GM23338 (cell line): Measurements from ENCODE around the gene FNDC8. TPM values are rescaled to one million over a fixed set of nuclear protein-coding genes. Genes with fewer than 3 reads are reported as not detected.
A peak's percentile ranks its signal among the peaks of the same experiment; 100 is the strongest.

Experiments used
- ATAC-seq: fragments of 200-7000 bp; cut with Tn5 transposase; 3 replicates; pipeline ENCODE4 v1.9.1; 2020
- DNase-seq: peaks from one replicate; pipeline ENCODE4 v3.0.0-alpha.2; 2015; ENCODE audit warnings: low spot score
- H2AFZ ChIP-seq: fragments of 200-600 bp; sonication (generic); 2 replicates; pipeline ENCODE4 v1.8.0; 2016; ENCODE audit warnings: antibody characterized with exemption, mild to moderate bottlenecking, moderate library complexity
- H3F3A ChIP-seq: fragments of 200-600 bp; sonication (generic); replicated peaks from 2 replicates; pipeline ENCODE4 v1.8.0; 2017; ENCODE audit warnings: antibody characterized with exemption, mixed run types, low read depth
- H3K27ac ChIP-seq: fragments of 200-600 bp; sonication (generic); 2 replicates; pipeline ENCODE4 v1.6.1; 2016; ENCODE audit warnings: low read depth
- H3K27me3 ChIP-seq: fragments of 200-600 bp; sonication (generic); 2 replicates; pipeline ENCODE4 v1.8.0; 2016; ENCODE audit warnings: mild to moderate bottlenecking, mixed run types, moderate library complexity; ENCODE audit not compliant: insufficient read depth
- H3K36me3 ChIP-seq: fragments of 200-600 bp; sonication (generic); 2 replicates; pipeline ENCODE4 v1.8.0; 2016; ENCODE audit warnings: mild to moderate bottlenecking; ENCODE audit not compliant: insufficient read depth
- H3K4me1 ChIP-seq: fragments of 200-600 bp; sonication (generic); 2 replicates; pipeline ENCODE4 v1.8.0; 2016; ENCODE audit warnings: mild to moderate bottlenecking, moderate library complexity; ENCODE audit not compliant: insufficient read depth
- H3K4me2 ChIP-seq: fragments of 200-600 bp; sonication (generic); 2 replicates; pipeline ENCODE4 v1.7.1; 2017; ENCODE audit warnings: mixed run types
- H3K4me3 ChIP-seq: fragments of 200-600 bp; sonication (generic); 2 replicates; pipeline ENCODE4 v1.6.1; 2016; ENCODE audit warnings: mixed run types
- H3K79me2 ChIP-seq: fragments of 200-600 bp; sonication (generic); replicated peaks from 2 replicates; pipeline ENCODE4 v1.8.0; 2017; ENCODE audit warnings: mild to moderate bottlenecking; ENCODE audit not compliant: insufficient read depth
- H3K9me2 ChIP-seq: fragments of 200-600 bp; sonication (generic); 2 replicates; pipeline ENCODE4 v1.8.0; 2017; ENCODE audit not compliant: insufficient read depth
- H4K20me1 ChIP-seq: fragments of 200-600 bp; sonication (generic); replicated peaks from 2 replicates; pipeline ENCODE4 v1.8.0; 2017; ENCODE audit warnings: mild to moderate bottlenecking; ENCODE audit not compliant: insufficient read depth
- H3K27ac Mint-ChIP-seq: 2 replicates; pipeline ENCODE4 v1.8.0; 2020; ENCODE audit warnings: inconsistent platforms, mild to moderate bottlenecking, moderate library complexity, mixed read lengths
- H3K27me3 Mint-ChIP-seq: 3 replicates; pipeline ENCODE4 v1.8.0; 2022; ENCODE audit warnings: low read depth, mild to moderate bottlenecking, moderate library complexity, mixed read lengths, inconsistent platforms; ENCODE audit not compliant: insufficient read depth, poor library complexity
- H3K36me3 Mint-ChIP-seq: 3 replicates; pipeline ENCODE4 v1.8.0; 2021; ENCODE audit warnings: low read depth, mild to moderate bottlenecking, inconsistent platforms, moderate library complexity, mixed read lengths
- H3K4me1 Mint-ChIP-seq: 3 replicates; pipeline ENCODE4 v1.8.0; 2020; ENCODE audit warnings: mild to moderate bottlenecking, inconsistent platforms, mixed read lengths
- H3K4me3 Mint-ChIP-seq: 3 replicates; pipeline ENCODE4 v1.8.0; 2021; ENCODE audit warnings: moderate library complexity, mild to moderate bottlenecking, inconsistent platforms, mixed read lengths
- H3K9me3 Mint-ChIP-seq: 3 replicates; pipeline ENCODE4 v1.8.0; 2020; ENCODE audit warnings: moderate library complexity, mild to moderate bottlenecking, inconsistent platforms, mixed read lengths
- CREB1 ChIP-seq: fragments of 250-450 bp; sonication (Bioruptor Pico); IDR thresholded peaks from 2 replicates; pipeline ENCODE4 v1.5.0; 2020; ENCODE audit warnings: low read depth, mild to moderate bottlenecking, moderate library complexity
- EZH2 ChIP-seq: fragments of 200-600 bp; sonication (generic); IDR thresholded peaks from one replicate; pipeline ENCODE4 v1.8.0; 2017; ENCODE audit warnings: antibody characterized with exemption, mild to moderate bottlenecking, low read depth; ENCODE audit not compliant: unreplicated experiment
- EZH2phosphoT487 ChIP-seq: fragments of 200-600 bp; sonication (generic); IDR thresholded peaks from one replicate; pipeline ENCODE4 v1.8.1; 2018; ENCODE audit warnings: antibody characterized with exemption; ENCODE audit not compliant: unreplicated experiment
- JUNB ChIP-seq: IDR thresholded peaks from one replicate; pipeline ENCODE4 v1.6.1; 2016; ENCODE audit warnings: antibody characterized with exemption; ENCODE audit not compliant: unreplicated experiment
- NANOG ChIP-seq: IDR thresholded peaks from 2 replicates; pipeline ENCODE4 v1.6.1; 2016; ENCODE audit warnings: antibody characterized with exemption, borderline replicate concordance
- POLR2AphosphoS5 ChIP-seq: IDR thresholded peaks from 2 replicates; pipeline ENCODE4 v1.6.1; 2016; ENCODE audit warnings: antibody characterized with exemption, low read depth
- STAT1 ChIP-seq: IDR thresholded peaks from one replicate; pipeline ENCODE4 v1.6.1; 2016; ENCODE audit warnings: antibody characterized with exemption; ENCODE audit not compliant: unreplicated experiment
- ZNF114 ChIP-seq: fragments of 250-450 bp; sonication (Bioruptor Pico); IDR thresholded peaks from 2 replicates; pipeline ENCODE4 v1.5.0; 2020; ENCODE audit warnings: mild to moderate bottlenecking, moderate library complexity
- ZNF331 ChIP-seq: fragments of 250-450 bp; sonication (Bioruptor Pico); IDR thresholded peaks from 2 replicates; pipeline ENCODE4 v1.5.0; 2020; ENCODE audit warnings: low read depth, mild to moderate bottlenecking, moderate library complexity
- polyA plus RNA-seq: library from polyadenylated mRNA; unstranded; fragments of >200 nt; fragmentation: Nextera tagmentation; extraction: Ambion mirVana; gene quantifications from 2 replicates; pipeline ENCODE4 v1.2.1, GENCODE V29; 2016
- total RNA-seq: library from RNA; depleted of rRNA; stranded (reverse); fragments of >200 nt; shearing (Covaris generic); gene quantifications from 2 replicates; pipeline ENCODE4 v1.2.3, GENCODE V29; 2014
- TF ChIP-seq, protein P1 (sequence below): fragments of 250-450 bp; sonication (Bioruptor Pico); IDR thresholded peaks from 2 replicates; pipeline ENCODE4 v1.5.0; 2020; ENCODE audit warnings: mild to moderate bottlenecking, moderate library complexity
- TF ChIP-seq, protein P2 (sequence below): IDR thresholded peaks from 2 replicates; pipeline ENCODE4 v1.6.1; 2016; ENCODE audit warnings: antibody characterized with exemption
- TF ChIP-seq, protein P3 (sequence below), 2 experiments: fragments of 200-600 bp in 1 of 2; sonication (generic) in 1 of 2; conservative IDR thresholded peaks; 2 replicates each; pipeline versions ENCODE4 v1.5.1 to v1.6.1; 2016 to 2017; ENCODE audit warnings: antibody characterized with exemption in 2 of 2, low read depth in 2 of 2, mild to moderate bottlenecking in 2 of 2, moderate library complexity in 1 of 2
- TF ChIP-seq, protein P4 (sequence below): IDR thresholded peaks from one replicate; pipeline ENCODE4 v1.6.1; 2018; ENCODE audit warnings: antibody characterized with exemption; ENCODE audit not compliant: unreplicated experiment

Gene FNDC8
- total and polyA plus RNA-seq, 2 experiments from 2014 or later: not detected

DNA sequence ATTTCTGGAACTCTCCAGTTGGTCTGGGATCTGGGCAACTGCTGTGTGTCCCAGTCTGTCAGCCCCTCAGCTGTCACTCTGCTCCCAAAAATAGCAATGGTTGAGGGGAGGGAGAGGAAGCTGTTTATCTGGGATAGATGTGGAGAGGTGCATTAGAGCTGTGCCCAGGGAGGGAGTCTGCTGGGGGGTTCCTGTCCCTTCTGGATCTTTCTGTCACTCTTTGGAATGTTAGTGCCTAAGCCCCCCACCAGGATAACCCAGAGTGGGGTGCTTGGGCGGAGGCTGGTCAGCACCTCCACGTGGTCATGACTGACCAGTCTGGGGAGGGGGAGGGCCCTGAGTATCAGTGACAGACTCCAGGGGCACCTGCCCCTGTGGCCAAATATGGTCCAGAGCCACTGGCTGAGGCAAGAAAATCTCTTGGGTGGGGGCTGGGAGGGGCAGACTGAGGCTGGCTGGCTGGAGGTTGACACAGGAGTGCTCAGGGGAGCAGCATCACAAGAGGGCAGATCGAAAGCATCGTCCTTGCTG lies 26.0 kb downstream of the FNDC8 start, which contains the start of gene UNC45B:
Gene UNC45B (plus strand): TSS at position 443 of the 531 bp plus-strand sequence. CDS start 447 bp downstream, outside the sequence.
- peak within 1 kb of the TSS; percentile 43; the same call in 1 of the 2 replicates for H2AFZ ChIP-seq
- no peaks in the 10 kb centered on the region for H3K36me3 Mint-ChIP-seq
- no peaks in the 10 kb centered on the region for H3K9me3 Mint-ChIP-seq
- H3K27ac Mint-ChIP-seq: no peak within 1 kb of the TSS
- no peak within 1 kb of the TSS for H3K4me2 ChIP-seq
- no peaks in the 10 kb centered on the region for H3F3A ChIP-seq
- H3K4me1 ChIP-seq: no peaks in the 10 kb centered on the region
- H3K4me1 Mint-ChIP-seq: peaks cover 20% of the 10 kb centered on the region
- ATAC-seq (peak; percentile 34), DNase-seq (no peak)
- TF ChIP-seq ZNF331 (no peak), NANOG (no peak), EZH2 (no peak), EZH2phosphoT487 (no peak), ZNF114 (CRISPR knock-in tag) (no peak), JUNB (no peak), STAT1 (no peak), POLR2AphosphoS5 (no peak), CREB1 (no peak)
- TF ChIP-seq, protein P1, sequence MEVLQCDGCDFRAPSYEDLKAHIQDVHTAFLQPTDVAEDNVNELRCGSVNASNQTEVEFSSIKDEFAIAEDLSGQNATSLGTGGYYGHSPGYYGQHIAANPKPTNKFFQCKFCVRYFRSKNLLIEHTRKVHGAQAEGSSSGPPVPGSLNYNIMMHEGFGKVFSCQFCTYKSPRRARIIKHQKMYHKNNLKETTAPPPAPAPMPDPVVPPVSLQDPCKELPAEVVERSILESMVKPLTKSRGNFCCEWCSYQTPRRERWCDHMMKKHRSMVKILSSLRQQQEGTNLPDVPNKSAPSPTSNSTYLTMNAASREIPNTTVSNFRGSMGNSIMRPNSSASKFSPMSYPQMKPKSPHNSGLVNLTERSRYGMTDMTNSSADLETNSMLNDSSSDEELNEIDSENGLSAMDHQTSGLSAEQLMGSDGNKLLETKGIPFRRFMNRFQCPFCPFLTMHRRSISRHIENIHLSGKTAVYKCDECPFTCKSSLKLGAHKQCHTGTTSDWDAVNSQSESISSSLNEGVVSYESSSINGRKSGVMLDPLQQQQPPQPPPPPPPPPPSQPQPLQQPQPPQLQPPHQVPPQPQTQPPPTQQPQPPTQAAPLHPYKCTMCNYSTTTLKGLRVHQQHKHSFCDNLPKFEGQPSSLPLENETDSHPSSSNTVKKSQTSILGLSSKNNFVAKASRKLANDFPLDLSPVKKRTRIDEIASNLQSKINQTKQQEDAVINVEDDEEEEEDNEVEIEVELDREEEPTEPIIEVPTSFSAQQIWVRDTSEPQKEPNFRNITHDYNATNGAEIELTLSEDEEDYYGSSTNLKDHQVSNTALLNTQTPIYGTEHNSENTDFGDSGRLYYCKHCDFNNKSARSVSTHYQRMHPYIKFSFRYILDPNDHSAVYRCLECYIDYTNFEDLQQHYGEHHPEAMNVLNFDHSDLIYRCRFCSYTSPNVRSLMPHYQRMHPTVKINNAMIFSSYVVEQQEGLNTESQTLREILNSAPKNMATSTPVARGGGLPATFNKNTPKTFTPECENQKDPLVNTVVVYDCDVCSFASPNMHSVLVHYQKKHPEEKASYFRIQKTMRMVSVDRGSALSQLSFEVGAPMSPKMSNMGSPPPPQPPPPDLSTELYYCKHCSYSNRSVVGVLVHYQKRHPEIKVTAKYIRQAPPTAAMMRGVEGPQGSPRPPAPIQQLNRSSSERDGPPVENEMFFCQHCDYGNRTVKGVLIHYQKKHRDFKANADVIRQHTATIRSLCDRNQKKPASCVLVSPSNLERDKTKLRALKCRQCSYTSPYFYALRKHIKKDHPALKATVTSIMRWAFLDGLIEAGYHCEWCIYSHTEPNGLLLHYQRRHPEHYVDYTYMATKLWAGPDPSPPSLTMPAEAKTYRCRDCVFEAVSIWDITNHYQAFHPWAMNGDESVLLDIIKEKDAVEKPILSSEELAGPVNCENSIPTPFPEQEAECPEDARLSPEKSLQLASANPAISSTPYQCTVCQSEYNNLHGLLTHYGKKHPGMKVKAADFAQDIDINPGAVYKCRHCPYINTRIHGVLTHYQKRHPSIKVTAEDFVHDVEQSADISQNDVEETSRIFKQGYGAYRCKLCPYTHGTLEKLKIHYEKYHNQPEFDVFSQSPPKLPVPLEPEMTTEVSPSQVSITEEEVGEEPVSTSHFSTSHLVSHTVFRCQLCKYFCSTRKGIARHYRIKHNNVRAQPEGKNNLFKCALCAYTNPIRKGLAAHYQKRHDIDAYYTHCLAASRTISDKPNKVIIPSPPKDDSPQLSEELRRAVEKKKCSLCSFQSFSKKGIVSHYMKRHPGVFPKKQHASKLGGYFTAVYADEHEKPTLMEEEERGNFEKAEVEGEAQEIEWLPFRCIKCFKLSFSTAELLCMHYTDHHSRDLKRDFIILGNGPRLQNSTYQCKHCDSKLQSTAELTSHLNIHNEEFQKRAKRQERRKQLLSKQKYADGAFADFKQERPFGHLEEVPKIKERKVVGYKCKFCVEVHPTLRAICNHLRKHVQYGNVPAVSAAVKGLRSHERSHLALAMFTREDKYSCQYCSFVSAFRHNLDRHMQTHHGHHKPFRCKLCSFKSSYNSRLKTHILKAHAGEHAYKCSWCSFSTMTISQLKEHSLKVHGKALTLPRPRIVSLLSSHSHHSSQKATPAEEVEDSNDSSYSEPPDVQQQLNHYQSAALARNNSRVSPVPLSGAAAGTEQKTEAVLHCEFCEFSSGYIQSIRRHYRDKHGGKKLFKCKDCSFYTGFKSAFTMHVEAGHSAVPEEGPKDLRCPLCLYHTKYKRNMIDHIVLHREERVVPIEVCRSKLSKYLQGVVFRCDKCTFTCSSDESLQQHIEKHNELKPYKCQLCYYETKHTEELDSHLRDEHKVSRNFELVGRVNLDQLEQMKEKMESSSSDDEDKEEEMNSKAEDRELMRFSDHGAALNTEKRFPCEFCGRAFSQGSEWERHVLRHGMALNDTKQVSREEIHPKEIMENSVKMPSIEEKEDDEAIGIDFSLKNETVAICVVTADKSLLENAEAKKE (CRISPR knock-in tag): no peak
- TF ChIP-seq, protein P2, sequence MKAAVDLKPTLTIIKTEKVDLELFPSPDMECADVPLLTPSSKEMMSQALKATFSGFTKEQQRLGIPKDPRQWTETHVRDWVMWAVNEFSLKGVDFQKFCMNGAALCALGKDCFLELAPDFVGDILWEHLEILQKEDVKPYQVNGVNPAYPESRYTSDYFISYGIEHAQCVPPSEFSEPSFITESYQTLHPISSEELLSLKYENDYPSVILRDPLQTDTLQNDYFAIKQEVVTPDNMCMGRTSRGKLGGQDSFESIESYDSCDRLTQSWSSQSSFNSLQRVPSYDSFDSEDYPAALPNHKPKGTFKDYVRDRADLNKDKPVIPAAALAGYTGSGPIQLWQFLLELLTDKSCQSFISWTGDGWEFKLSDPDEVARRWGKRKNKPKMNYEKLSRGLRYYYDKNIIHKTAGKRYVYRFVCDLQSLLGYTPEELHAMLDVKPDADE: no peak
- TF ChIP-seq, protein P3, sequence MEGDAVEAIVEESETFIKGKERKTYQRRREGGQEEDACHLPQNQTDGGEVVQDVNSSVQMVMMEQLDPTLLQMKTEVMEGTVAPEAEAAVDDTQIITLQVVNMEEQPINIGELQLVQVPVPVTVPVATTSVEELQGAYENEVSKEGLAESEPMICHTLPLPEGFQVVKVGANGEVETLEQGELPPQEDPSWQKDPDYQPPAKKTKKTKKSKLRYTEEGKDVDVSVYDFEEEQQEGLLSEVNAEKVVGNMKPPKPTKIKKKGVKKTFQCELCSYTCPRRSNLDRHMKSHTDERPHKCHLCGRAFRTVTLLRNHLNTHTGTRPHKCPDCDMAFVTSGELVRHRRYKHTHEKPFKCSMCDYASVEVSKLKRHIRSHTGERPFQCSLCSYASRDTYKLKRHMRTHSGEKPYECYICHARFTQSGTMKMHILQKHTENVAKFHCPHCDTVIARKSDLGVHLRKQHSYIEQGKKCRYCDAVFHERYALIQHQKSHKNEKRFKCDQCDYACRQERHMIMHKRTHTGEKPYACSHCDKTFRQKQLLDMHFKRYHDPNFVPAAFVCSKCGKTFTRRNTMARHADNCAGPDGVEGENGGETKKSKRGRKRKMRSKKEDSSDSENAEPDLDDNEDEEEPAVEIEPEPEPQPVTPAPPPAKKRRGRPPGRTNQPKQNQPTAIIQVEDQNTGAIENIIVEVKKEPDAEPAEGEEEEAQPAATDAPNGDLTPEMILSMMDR (conservative IDR thresholded peaks at IDR 0.05; ENCODE audit: low read depth in 2 of 2): no peak
- TF ChIP-seq, protein P4, sequence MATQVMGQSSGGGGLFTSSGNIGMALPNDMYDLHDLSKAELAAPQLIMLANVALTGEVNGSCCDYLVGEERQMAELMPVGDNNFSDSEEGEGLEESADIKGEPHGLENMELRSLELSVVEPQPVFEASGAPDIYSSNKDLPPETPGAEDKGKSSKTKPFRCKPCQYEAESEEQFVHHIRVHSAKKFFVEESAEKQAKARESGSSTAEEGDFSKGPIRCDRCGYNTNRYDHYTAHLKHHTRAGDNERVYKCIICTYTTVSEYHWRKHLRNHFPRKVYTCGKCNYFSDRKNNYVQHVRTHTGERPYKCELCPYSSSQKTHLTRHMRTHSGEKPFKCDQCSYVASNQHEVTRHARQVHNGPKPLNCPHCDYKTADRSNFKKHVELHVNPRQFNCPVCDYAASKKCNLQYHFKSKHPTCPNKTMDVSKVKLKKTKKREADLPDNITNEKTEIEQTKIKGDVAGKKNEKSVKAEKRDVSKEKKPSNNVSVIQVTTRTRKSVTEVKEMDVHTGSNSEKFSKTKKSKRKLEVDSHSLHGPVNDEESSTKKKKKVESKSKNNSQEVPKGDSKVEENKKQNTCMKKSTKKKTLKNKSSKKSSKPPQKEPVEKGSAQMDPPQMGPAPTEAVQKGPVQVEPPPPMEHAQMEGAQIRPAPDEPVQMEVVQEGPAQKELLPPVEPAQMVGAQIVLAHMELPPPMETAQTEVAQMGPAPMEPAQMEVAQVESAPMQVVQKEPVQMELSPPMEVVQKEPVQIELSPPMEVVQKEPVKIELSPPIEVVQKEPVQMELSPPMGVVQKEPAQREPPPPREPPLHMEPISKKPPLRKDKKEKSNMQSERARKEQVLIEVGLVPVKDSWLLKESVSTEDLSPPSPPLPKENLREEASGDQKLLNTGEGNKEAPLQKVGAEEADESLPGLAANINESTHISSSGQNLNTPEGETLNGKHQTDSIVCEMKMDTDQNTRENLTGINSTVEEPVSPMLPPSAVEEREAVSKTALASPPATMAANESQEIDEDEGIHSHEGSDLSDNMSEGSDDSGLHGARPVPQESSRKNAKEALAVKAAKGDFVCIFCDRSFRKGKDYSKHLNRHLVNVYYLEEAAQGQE: no peak
- no peak within 1 kb of the TSS for H3K4me3 ChIP-seq
- no peaks in the 10 kb centered on the region for H3K79me2 ChIP-seq
- no peaks in the 10 kb centered on the region for H3K27me3 ChIP-seq
- no peaks in the 10 kb centered on the region for H3K9me2 ChIP-seq
- H3K36me3 ChIP-seq: no peaks in the 10 kb centered on the region
- no peak within 1 kb of the TSS for H3K27ac ChIP-seq
- H3K27me3 Mint-ChIP-seq: peaks cover 24% of the 10 kb centered on the region
- no peaks in the 10 kb centered on the region for H4K20me1 ChIP-seq
- no peak within 1 kb of the TSS for H3K4me3 Mint-ChIP-seq
